GM18507 (cell line): ENCODE measurements around the gene ORAI3.

ENCODE experiments used
- DNase-seq: peaks from one replicate; pipeline ENCODE4 v3.0.0; 2011; ENCODE audit warnings: low read depth; ENCODE audit not compliant: insufficient read length; ENCODE audit errors: extremely low spot score
- FAIRE-seq: peaks from 2 replicates; lab custom pipeline; 2011; peaks lifted over from hg19 to GRCh38; lab: Jason Lieb, UNC

Gene ORAI3

GRCh38 chr16:30963925-30964511, 15.2 kb downstream of the ORAI3 start:
- FAIRE-seq = no peak

GRCh38 chr16:30964574-30965226, 15.8 kb downstream of the ORAI3 start:
- no peak for FAIRE-seq
- no peak for DNase-seq

More at GRCh38 chr16:30963925-30964511, 15.2 kb downstream of the ORAI3 start:
- no peak for DNase-seq

- no peak for FAIRE-seq
These were observed 16.6 kb downstream of the ORAI3 start for GRCh38 chr16:30965436-30965835.

GRCh38 chr16:30966033-30966619, 17.3 kb downstream of the ORAI3 start:
- no peak for FAIRE-seq
- DNase-seq = no peak

More at GRCh38 chr16:30965436-30965835, 16.6 kb downstream of the ORAI3 start:
- DNase-seq = no peak

GRCh38 chr16:30967795-30968194, 18.9 kb downstream of the ORAI3 start:
- no peak for FAIRE-seq

GRCh38 chr16:30969246-30969842, 20.5 kb downstream of the ORAI3 start:
- no peak for FAIRE-seq

More at GRCh38 chr16:30967795-30968194, 18.9 kb downstream of the ORAI3 start:
- DNase-seq = no peak

GRCh38 chr16:30971298-30971697, 22.4 kb downstream of the ORAI3 start:
- DNase-seq (no peak), FAIRE-seq (no peak)

More at GRCh38 chr16:30969246-30969842, 20.5 kb downstream of the ORAI3 start:
- DNase-seq = no peak

- no peak for FAIRE-seq
- DNase-seq = no peak
These were observed 24.0 kb downstream of the ORAI3 start for GRCh38 chr16:30972872-30973271.

GRCh38 chr16:30974348-30974747, 25.5 kb downstream of the ORAI3 start:
- no peak for FAIRE-seq
- no peak for DNase-seq

GRCh38 chr16:30976486-30976885, 27.6 kb downstream of the ORAI3 start:
- FAIRE-seq = no peak
- no peak for DNase-seq

GRCh38 chr16:30977502-30977901, 28.6 kb downstream of the ORAI3 start:
- FAIRE-seq = no peak

GRCh38 chr16:30979170-30980022, 30.5 kb downstream of the ORAI3 start:
- no peak for FAIRE-seq
- no peak for DNase-seq

More at GRCh38 chr16:30977502-30977901, 28.6 kb downstream of the ORAI3 start:
- no peak for DNase-seq

GRCh38 chr16:30980023-30980371, 31.1 kb downstream of the ORAI3 start:
- FAIRE-seq (no peak), DNase-seq (no peak)

- no peak for FAIRE-seq
- no peak for DNase-seq
These were observed 31.6 kb downstream of the ORAI3 start for GRCh38 chr16:30980434-30980833.

GRCh38 chr16:30980959-30981358, 32.1 kb downstream of the ORAI3 start:
- FAIRE-seq (no peak), DNase-seq (no peak)

- FAIRE-seq (no peak), DNase-seq (no peak)
These were observed 33.9 kb downstream of the ORAI3 start for GRCh38 chr16:30982548-30983288.

- no peak for FAIRE-seq
- no peak for DNase-seq
These were observed 34.5 kb downstream of the ORAI3 start for GRCh38 chr16:30983289-30983889.

GRCh38 chr16:30983898-30984610, 35.2 kb downstream of the ORAI3 start:
- no peak for FAIRE-seq
- no peak for DNase-seq
